ENCODE results near the gene ZFYVE28. TPM values are rescaled to one million over a fixed set of nuclear protein-coding genes. Genes with fewer than 3 reads are reported as not detected.

ZFYVE28 gene
- total RNA-seq: 10 to 100 TPM; 10.2 to 11.2 TPM

DNA sequence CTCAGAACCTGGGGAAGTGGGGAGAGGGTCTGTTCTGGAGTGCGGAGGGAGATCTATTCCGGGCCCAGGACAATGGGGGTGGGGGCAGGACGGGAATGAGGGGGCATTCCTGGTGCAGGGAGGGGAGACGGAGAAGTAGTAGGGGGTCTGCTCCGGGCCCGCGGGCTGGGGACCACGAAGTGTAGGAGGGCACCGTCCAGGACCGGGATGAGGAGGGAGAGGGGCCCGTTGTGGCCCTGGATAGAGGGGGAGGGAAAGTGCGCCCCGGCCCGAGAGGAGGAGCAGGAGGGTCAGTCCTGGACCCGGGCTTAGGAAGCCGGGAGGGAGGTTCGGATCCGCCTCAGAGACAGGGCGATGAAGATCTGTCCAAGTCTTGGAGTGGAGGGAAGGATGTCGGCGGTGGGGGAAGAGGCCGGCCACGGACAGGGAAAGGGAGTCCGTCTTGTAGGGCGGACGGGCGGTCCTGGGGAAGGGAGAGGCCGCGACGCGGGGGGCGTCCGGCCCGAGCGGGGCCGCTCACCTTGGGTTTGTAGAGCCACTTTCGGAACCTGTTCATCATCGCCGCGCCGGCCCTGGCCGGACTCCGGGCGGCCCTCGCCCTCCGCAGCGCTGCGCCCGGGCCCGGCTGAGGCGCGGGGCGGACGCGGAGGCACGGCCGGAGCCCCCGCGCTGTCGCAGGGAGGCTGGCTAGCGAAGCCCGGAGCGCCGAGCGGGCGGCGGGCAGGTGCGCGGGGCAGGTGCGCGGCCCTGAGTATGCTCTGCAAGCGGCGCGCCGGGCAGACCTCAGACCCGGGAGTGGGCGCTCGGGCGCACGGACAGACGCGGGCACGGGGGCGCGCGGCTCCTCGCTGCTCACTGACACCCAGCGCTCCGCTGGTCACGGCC is at the start of gene ZFYVE28:
Gene ZFYVE28, minus strand, starts transcription at position 881 of the 885 bp plus-strand sequence. Its CDS starts 322 bp downstream, at position 559.

DNA sequence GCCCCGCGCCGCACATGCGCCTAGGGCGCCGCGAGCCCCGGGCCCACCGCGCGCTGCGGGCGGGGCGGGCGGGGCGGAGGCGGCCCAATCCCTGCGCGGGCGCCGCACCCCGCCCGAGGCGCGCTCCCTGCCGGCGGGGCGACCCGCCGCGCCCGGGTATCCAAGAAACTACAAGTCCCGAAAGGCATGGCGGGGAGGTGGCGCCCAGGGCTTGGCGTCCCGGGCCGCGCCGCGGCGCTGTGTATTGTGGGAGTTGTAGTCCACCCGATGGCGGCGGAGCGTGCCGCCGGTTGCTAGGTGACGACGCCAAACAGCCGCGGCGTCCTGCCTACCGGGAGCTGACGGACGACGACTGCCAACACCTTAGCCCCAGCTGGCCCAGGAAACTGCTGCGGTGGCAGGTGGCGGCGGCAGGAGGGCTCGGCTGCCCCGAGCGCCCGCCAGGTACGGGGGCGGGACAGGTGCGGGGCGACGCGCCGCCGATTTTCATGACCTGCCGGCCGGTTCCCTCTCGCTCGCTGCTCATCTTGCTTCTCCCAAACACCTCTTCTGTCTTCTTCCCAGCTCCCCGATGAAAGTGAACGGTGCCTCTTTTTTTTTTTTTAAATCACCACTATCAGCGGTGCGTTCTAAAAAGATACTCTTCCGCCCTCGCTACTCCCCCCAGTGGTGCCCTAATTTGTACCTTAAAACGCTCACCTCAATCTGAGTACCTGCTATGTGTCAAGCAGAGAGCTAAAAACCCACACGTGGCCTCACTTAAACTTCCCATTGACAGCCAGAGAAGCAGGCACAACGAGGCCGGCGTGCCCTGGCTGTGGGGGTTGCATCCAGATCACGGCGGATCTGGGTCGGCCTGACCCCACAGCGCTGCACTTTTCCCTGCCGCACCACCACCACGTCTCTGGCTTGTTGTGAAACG is 466 bp upstream of the ZFYVE28 start, which contains the start of gene CFAP99:
Gene CFAP99, plus strand, starts transcription at position 306 of the 922 bp plus-strand sequence.

DNA sequence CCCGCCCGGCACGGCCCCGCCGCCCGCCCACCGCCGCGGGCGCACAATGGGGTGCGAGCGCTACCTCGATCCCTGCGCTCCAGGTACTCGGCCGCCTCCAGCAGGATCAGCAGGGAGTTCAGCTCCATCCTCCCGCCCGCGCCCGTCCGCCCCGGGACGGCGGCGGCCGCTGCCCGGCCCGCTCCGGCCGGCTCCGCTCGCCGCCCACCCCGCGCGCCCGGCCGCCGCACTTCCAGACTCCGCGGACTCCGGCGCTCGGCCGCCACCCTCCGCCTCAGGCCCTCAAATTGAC is 156.6 kb downstream of the ZFYVE28 start, which contains the start of gene MXD4:
Gene MXD4, minus strand, starts transcription at position 257 of the 292 bp plus-strand sequence. Its CDS starts 129 bp downstream, at position 128.

DNA sequence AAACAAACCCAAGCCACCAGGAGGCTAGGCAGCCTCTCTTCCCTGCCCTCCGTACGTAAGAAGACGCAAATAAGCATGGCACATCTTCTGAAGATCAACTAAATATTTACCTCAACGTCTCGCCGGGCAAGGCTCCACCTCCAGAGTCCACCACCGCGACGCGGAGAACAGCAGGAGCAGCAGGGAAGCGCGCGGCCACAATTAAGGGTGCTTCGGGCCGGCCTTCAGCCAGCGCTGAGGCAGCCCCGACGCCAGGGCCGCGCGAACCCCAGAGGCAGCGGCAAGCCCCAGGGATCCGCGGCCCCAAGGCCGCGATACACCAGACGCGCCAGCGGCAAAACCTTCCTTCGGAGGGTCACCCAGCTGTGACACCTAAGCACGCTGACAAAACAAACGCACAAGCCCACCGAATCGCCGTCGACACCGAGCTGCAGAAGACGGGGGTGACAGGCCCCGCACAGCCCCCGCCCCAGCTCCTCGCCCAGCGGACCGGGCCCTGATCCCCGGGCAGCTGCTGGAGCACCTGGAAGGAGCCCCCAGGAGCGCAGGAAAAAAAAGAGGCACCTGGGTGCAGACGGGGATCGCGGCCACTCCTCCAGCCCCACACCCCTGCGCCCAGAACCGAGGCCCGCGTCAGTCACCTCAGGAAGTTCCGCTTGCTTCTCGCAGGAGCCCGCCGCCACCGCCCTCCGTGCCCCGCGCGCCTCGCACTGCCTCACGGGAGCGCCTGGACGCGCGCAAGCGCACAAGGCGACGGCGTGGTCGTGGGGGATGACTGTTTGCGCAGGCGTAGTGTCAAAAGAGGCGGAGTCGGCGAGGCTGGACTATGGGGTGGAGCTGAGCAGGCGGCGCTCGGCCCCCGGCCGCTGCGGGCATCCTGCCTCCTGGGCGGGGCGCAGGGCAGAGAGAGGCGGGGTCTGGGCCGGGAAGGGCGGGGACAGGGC is 176.8 kb downstream of the ZFYVE28 start, which contains the start of the genes HAUS3 and POLN:
Gene HAUS3, minus strand, starts transcription at position 712 of the 944 bp plus-strand sequence. CDS start 1,175 bp downstream, outside the sequence.
Gene POLN, minus strand, starts transcription at position 712 of the 944 bp plus-strand sequence. CDS start 12,890 bp downstream, outside the sequence.

Other genes with a start within 250 kb of the ZFYVE28 start
- gene HAUS3, start 176.5 kb downstream of the ZFYVE28 start, total RNA-seq: 10 to 100 TPM; 25.7 to 25.8 TPM
- 1 to 10 TPM; 1.5 to 2.7 TPM for gene POLN, start 176.5 kb downstream of the ZFYVE28 start, total RNA-seq
- 10 to 100 TPM; 26.7 to 27.0 TPM for gene MXD4, start 156.5 kb downstream of the ZFYVE28 start, total RNA-seq
- not detected for gene CFAP99, start 310 bp upstream of the ZFYVE28 start, total RNA-seq
- 10 to 100 TPM; 78.9 to 84.8 TPM for gene RNF4, start 50.5 kb upstream of the ZFYVE28 start, total RNA-seq
- gene FAM193A, start 118.0 kb upstream of the ZFYVE28 start, total RNA-seq: 10 to 100 TPM; 29.2 to 30.2 TPM

Data from activated naive CD4-positive, alpha-beta T cell treated with anti-CD3 and anti-CD28 coated beads, Interleukin-2, amount 10 ng/mL, durations not matched to agents 5 hours and 36 hours (primary cell).